ENCODE data around the gene MTA3.

DNA sequence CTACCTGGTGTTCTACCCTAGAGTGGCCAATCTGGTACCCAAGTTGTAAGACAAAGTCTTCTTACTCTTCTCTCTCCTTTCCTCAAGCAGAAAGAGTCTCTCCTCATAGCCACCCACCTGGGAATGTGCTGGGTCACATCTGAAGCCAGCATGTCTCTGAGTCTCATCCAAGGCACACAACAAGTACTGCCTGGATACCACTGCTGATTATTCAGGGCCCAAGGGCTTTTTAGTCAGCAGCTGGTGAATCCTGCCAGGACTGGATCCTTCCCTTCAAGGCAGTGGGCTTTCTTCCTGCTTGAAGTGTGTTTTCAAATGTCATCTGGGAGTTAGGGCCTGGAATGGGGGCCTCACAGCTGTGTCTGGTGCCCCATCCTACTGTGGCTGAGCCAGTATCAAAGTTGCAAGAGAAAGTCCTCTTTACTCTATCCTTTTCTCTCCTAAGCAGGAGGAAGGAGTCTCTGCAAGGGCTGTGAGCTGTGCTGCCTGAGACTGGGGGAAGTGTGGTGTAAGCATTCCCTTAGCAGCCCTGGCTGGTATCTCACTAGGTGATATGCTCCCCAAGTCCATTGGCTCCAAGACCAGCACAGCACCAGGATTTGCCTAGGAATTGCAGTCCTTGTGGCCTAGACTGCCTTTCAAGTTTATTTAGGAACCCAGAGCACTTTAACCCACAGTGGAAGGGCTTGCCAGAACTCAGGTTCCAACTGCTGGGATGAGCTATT is 168.3 kb downstream of the MTA3 start:
- TF ChIP-seq RAD21 (IDR thresholded peaks at IDR 0.05; ENCODE audit: low read depth), result no peak
- TF ChIP-seq TAF1 (IDR thresholded peaks at IDR 0.05; ENCODE audit: low read depth), result no peak
- TF ChIP-seq YY1 (IDR thresholded peaks at IDR 0.05; ENCODE audit: low read depth), result no peak
- TF ChIP-seq EP300 (IDR thresholded peaks at IDR 0.05; ENCODE audit: borderline replicate concordance), result no peak
- TF ChIP-seq ZBTB7A (IDR thresholded peaks at IDR 0.05; ENCODE audit: low read depth), result no peak
- TF ChIP-seq, protein P1, sequence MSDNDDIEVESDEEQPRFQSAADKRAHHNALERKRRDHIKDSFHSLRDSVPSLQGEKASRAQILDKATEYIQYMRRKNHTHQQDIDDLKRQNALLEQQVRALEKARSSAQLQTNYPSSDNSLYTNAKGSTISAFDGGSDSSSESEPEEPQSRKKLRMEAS (IDR thresholded peaks at IDR 0.05), result no peak
- TF ChIP-seq TCF12 (IDR thresholded peaks at IDR 0.05; ENCODE audit: low read depth), result no peak
- no peak for TF ChIP-seq NFIC (IDR thresholded peaks at IDR 0.05)
